ENCODE measurements around the gene INO80B.

GRCh38 chr2:74407682-74408081 lies 47.2 kb upstream of the INO80B start:
- TF ChIP-seq, protein P1, sequence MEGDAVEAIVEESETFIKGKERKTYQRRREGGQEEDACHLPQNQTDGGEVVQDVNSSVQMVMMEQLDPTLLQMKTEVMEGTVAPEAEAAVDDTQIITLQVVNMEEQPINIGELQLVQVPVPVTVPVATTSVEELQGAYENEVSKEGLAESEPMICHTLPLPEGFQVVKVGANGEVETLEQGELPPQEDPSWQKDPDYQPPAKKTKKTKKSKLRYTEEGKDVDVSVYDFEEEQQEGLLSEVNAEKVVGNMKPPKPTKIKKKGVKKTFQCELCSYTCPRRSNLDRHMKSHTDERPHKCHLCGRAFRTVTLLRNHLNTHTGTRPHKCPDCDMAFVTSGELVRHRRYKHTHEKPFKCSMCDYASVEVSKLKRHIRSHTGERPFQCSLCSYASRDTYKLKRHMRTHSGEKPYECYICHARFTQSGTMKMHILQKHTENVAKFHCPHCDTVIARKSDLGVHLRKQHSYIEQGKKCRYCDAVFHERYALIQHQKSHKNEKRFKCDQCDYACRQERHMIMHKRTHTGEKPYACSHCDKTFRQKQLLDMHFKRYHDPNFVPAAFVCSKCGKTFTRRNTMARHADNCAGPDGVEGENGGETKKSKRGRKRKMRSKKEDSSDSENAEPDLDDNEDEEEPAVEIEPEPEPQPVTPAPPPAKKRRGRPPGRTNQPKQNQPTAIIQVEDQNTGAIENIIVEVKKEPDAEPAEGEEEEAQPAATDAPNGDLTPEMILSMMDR (IDR thresholded peaks at IDR 0.05; ENCODE audit: low read depth, low read length, poor library complexity, severe bottlenecking) = no peak
- no peak for TF ChIP-seq EZH2phosphoT487 (IDR thresholded peaks at IDR 0.05; ENCODE audit: borderline replicate concordance, low read length)
